ENCODE measurements around the gene EIF4G1.

EIF4G1 gene

DNA sequence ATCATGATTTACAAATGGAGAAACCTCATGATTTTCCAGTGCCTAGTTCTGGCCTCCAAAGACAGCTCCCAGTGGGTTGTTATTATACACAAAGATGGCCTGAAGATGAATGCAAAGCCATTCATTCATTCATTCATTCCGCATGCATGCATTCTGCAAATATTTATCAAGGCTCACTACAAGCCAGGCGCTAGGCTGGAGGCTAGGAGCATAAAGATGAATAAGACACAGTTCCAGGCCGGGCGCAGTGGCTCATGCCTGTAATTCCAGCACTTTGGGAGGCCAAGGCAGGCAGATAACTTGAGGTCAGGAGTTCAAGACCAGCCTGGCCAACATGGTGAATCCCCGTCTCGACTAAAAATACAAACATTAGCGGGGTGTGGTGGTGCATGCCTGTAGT, 17.8 kb upstream of the EIF4G1 start:
- TF ChIP-seq, protein P1, sequence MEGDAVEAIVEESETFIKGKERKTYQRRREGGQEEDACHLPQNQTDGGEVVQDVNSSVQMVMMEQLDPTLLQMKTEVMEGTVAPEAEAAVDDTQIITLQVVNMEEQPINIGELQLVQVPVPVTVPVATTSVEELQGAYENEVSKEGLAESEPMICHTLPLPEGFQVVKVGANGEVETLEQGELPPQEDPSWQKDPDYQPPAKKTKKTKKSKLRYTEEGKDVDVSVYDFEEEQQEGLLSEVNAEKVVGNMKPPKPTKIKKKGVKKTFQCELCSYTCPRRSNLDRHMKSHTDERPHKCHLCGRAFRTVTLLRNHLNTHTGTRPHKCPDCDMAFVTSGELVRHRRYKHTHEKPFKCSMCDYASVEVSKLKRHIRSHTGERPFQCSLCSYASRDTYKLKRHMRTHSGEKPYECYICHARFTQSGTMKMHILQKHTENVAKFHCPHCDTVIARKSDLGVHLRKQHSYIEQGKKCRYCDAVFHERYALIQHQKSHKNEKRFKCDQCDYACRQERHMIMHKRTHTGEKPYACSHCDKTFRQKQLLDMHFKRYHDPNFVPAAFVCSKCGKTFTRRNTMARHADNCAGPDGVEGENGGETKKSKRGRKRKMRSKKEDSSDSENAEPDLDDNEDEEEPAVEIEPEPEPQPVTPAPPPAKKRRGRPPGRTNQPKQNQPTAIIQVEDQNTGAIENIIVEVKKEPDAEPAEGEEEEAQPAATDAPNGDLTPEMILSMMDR (conservative IDR thresholded peaks at IDR 0.05) = no peak

DNA sequence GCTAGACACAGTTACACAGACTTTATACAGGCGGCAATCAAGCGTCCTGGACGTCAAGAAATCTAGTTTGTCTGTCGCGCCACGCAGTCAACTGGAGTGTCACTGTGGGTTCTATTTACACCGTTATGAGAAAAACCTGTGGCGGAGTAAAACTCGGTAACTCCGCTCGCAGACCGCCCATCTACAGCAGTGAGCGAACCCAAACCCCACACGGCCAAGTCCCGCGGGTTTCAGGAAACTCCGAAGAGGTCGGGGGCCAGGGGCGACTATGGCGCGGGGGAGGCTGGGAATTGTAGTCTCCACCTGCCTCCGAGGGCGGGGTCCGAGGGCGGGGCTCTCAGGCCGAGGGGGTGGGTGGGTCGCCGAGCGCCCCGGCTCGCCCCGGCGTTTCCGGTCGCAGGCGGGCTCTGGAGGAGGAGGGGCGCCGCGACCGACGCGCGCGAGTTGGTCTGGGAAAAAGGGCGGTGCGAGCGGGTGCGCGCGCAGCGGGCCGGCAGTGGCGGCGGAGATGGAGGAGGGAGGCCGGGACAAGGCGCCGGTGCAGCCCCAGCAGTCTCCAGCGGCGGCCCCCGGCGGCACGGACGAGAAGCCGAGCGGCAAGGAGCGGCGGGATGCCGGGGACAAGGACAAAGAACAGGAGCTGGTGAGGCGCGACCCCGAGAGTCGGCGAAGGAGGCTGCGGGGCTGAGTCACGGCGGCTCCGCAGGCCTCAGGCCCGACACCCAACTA, 15.5 kb upstream of the EIF4G1 start, which contains the start of gene PSMD2:
PSMD2 (plus strand) TSS at position 483 of the 729 bp plus-strand sequence; CDS start at position 509, 26 bp downstream.
- peak within 1 kb of the TSS; percentile 79 for H3K27ac ChIP-seq
- TF ChIP-seq, protein P1 (conservative IDR thresholded peaks at IDR 0.05) = no peak

More for the DNA sequence above, 17.8 kb upstream of the EIF4G1 start:
- H3K27ac ChIP-seq = no peak overlapping the region

DNA sequence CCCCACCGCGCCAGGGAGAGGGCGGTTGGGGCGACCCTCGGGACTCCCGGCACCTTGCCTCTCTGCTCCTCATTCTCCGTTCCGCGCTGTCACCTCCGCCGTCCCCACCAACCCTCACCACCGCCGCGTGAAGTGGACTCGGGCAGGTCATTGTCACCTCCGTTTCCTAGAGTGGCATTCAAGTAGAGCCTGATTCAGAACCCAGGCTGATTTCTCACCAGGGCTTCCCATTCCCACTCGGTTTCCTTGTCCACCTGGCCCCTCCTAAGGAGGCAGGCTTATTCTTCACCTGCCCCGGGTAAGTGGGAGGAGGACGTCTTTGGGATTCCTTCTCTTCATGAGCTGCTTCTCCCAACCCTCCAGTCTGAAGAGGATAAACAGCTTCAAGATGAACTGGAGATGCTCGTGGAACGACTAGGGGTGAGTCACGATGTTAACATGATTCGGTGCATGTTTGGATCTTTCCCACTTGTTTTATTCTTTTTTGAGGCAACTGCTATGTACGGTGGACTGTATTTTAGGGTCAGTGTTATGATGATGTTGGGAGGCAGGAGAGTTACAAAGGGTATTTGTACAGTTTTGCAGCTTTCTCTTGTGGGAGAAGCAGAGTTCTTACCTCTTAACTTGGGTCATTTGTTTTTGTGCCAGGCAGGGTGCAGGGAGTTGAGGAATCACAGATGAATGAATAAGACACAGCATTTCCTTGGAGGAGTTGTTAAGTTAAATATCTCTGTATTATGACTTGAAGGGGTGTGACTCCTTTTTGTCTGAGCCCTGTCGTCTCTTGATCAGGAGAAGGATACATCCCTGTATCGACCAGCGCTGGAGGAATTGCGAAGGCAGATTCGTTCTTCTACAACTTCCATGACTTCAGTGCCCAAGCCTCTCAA, 14.7 kb upstream of the EIF4G1 start:
- peak overlapping the region; percentile 79 for H3K27ac ChIP-seq
- TF ChIP-seq, protein P1 (conservative IDR thresholded peaks at IDR 0.05) = no peak

DNA sequence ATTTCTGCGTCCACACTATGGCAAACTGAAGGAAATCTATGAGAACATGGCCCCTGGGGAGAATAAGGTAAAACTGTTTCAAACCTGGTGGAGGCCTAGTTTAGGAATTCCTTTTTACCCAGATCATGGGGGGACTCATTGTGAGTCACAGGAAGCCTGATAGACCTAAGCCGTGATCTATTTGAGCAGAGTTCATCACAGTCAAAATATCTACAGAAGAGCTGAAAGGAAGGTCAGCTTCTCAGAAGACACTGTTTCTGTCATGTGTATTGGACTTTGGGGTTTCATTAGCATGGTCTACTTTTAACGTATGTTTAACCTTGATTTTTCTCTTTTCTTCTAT, 14.1 kb upstream of the EIF4G1 start:
- TF ChIP-seq, protein P1 (conservative IDR thresholded peaks at IDR 0.05) = no peak
- H3K27ac ChIP-seq = peak overlapping the region; percentile 79; the same call in 1 of the 2 replicates

DNA sequence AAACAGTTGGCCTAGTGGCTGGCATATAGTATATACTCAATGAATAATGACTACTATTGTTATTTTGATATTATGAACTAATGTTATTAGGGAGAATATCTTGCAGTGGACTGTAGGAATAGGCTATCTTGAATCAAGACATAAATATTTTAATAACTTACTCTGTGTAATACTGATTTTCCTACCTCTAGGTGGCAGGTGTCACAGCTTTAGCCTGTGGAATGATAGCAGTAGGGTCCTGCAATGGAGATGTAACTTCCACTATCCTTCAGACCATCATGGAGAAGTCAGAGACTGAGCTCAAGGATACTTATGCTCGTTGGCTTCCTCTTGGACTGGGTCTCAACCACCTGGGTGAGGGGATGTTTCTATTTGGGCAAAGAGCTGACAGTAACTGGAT, 8.8 kb upstream of the EIF4G1 start:
- TF ChIP-seq, protein P1 (conservative IDR thresholded peaks at IDR 0.05) = peak; percentile 75
- no peak overlapping the region for H3K27ac ChIP-seq

DNA sequence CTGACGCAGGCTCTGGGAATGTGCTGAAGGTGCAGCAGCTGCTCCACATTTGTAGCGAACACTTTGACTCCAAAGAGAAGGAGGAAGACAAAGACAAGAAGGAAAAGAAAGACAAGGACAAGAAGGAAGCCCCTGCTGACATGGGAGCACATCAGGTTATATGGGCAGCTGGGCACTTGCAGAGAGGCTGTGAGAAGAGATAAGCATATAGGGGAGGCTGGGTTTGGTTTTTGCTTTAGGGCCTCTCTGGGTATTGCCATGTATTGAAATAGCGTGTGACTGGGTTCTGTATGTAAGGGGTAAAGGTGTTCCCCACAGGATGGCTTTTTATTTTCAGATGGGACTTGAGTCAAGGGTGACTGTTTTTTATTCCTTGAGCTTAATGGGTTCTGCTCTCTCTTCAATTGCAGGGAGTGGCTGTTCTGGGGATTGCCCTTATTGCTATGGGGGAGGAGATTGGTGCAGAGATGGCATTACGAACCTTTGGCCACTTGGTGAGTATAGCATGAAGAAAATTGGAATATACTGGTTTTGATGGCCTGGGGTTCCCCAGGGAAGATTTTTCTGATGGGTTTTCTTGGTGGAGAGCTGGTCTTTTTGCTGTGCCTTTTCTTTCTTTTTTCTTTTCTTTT, 7.9 kb upstream of the EIF4G1 start:
- no peak overlapping the region for H3K27ac ChIP-seq
- TF ChIP-seq, protein P1 (conservative IDR thresholded peaks at IDR 0.05) = no peak

DNA sequence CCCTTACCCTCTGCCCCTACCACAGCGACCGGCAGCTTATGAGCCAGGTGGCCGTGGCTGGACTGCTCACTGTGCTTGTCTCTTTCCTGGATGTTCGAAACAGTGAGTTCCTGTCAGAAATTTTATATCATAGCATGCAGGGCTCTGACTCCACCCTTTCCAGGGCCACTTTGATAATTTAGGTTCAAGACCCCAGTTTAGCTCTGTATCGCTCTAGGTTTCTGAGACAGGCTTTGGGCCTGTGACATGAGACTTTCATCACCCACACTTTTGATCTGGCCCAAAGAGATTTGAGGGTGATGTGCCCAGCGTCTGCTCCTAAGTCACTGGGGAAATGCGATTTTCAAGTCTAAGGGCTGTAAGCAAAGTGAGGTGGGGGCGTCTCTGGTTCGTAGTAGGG, 6.5 kb upstream of the EIF4G1 start:
- H3K27ac ChIP-seq = no peak overlapping the region
- TF ChIP-seq, protein P1 (conservative IDR thresholded peaks at IDR 0.05) = no peak

Data from VCaP (cell line).